Activated T-cell treated with anti-CD3 and anti-CD28 coated beads, Interleukin-2, amount 50 U/mL, for 4 hours (primary cell): ENCODE data around the gene KCNMB2. TPM values are rescaled to one million over a fixed set of nuclear protein-coding genes. Genes with fewer than 3 reads are reported as not detected.
"Not testable (repeated sequence)": the region's sequence is repeated elsewhere in the genome, so short reads cannot be mapped to it uniquely, and the experiment has no call there.

Experiments used
- ATAC-seq, 2 donors: fragments of 200-7000 bp; cut with Tn5 transposase; one replicate each; pipeline ENCODE4 v1.10.0; 2021
- DNase-seq: peaks from one replicate; pipeline ENCODE4 v3.0.0-alpha.2; 2020
- H3K27me3 Mint-ChIP-seq: one replicate; pipeline ENCODE4 v1.8.0; 2021; ENCODE audit warnings: low read depth, mixed read lengths
- H3K36me3 Mint-ChIP-seq: one replicate; pipeline ENCODE4 v1.8.0; 2022; ENCODE audit warnings: mixed read lengths; ENCODE audit not compliant: insufficient read depth
- H3K4me1 Mint-ChIP-seq: one replicate; pipeline ENCODE4 v1.8.0; 2021; ENCODE audit warnings: low read depth, mixed read lengths
- H3K4me3 Mint-ChIP-seq: one replicate; pipeline ENCODE4 v1.8.0; 2021; ENCODE audit warnings: mild to moderate bottlenecking, moderate library complexity, mixed read lengths
- H3K9me3 Mint-ChIP-seq: one replicate; pipeline ENCODE4 v1.8.0; 2021; ENCODE audit warnings: mixed read lengths
- total RNA-seq, 3 donors: library from RNA; stranded (reverse); gene quantifications; one replicate each; pipeline ENCODE4 v1.2.1, GENCODE V29; 2021

The KCNMB2 gene
- total RNA-seq, 3 donors from 2014 or later: not detected

- ATAC-seq (no peak), DNase-seq (no peak)
- Mint-ChIP-seq H3K27me3 (peaks cover 2% of the 10 kb centered on the region), H3K36me3 (no peaks in the 10 kb centered on the region), H3K9me3 (no peaks in the 10 kb centered on the region), H3K4me1 (no peaks in the 10 kb centered on the region), H3K4me3 (no peak overlapping the region)
Observed at GRCh38 chr3:178849199-178849910, 313.1 kb downstream of the KCNMB2 start.

- DNase-seq (no peak), ATAC-seq (no peak)
- Mint-ChIP-seq H3K9me3 (no peaks in the 10 kb centered on the region), H3K36me3 (no peaks in the 10 kb centered on the region), H3K4me3 (no peak overlapping the region), H3K27me3 (peaks cover 2% of the 10 kb centered on the region), H3K4me1 (no peaks in the 10 kb centered on the region)
Observed at GRCh38 chr3:178850450-178851190, 314.4 kb downstream of the KCNMB2 start.

GRCh38 chr3:178851564-178851963 is 315.3 kb downstream of the KCNMB2 start:
- H3K36me3 Mint-ChIP-seq: no peaks in the 10 kb centered on the region
- peaks cover 6% of the 10 kb centered on the region for H3K27me3 Mint-ChIP-seq
- DNase-seq (no peak), ATAC-seq (no peak)
- no peaks in the 10 kb centered on the region for H3K4me1 Mint-ChIP-seq
- no peaks in the 10 kb centered on the region for H3K9me3 Mint-ChIP-seq
- no peak overlapping the region for H3K4me3 Mint-ChIP-seq

- no peaks in the 10 kb centered on the region for H3K36me3 Mint-ChIP-seq
- ATAC-seq: no peak
- no peaks in the 10 kb centered on the region for H3K4me1 Mint-ChIP-seq
- peaks cover 4% of the 10 kb centered on the region for H3K27me3 Mint-ChIP-seq
- no peak overlapping the region for H3K4me3 Mint-ChIP-seq
- DNase-seq: no peak
- H3K9me3 Mint-ChIP-seq: peaks cover 5% of the 10 kb centered on the region
Observed at GRCh38 chr3:178856804-178857203, 320.6 kb downstream of the KCNMB2 start.

GRCh38 chr3:178859386-178859785 is 323.1 kb downstream of the KCNMB2 start:
- H3K4me3 Mint-ChIP-seq: no peak overlapping the region
- no peaks in the 10 kb centered on the region for H3K4me1 Mint-ChIP-seq

GRCh38 chr3:178859900-178860436 is 323.7 kb downstream of the KCNMB2 start:
- not testable (repeated sequence) for ATAC-seq, H3K36me3 Mint-ChIP-seq, H3K9me3 Mint-ChIP-seq, H3K27me3 Mint-ChIP-seq, DNase-seq, H3K4me1 Mint-ChIP-seq, H3K4me3 Mint-ChIP-seq

More at GRCh38 chr3:178859386-178859785, 323.1 kb downstream of the KCNMB2 start:
- DNase-seq (no peak), ATAC-seq (no peak)
- Mint-ChIP-seq H3K27me3 (peaks cover 4% of the 10 kb centered on the region), H3K9me3 (peaks cover 5% of the 10 kb centered on the region), H3K36me3 (no peaks in the 10 kb centered on the region)

GRCh38 chr3:178868681-178869080 is 332.4 kb downstream of the KCNMB2 start:
- Mint-ChIP-seq H3K36me3 (no peaks in the 10 kb centered on the region), H3K9me3 (no peaks in the 10 kb centered on the region), H3K4me1 (no peaks in the 10 kb centered on the region), H3K27me3 (no peaks in the 10 kb centered on the region), H3K4me3 (no peak overlapping the region)
- DNase-seq: no peak
- ATAC-seq: no peak

- ATAC-seq: no peak
- Mint-ChIP-seq H3K27me3 (no peaks in the 10 kb centered on the region), H3K36me3 (no peaks in the 10 kb centered on the region), H3K9me3 (no peaks in the 10 kb centered on the region), H3K4me1 (no peaks in the 10 kb centered on the region), H3K4me3 (no peak overlapping the region)
- DNase-seq: no peak
Observed at GRCh38 chr3:178870085-178870484, 333.8 kb downstream of the KCNMB2 start.

- no peak for DNase-seq
- H3K4me1 Mint-ChIP-seq: no peaks in the 10 kb centered on the region
- H3K4me3 Mint-ChIP-seq: no peak overlapping the region
- no peaks in the 10 kb centered on the region for H3K27me3 Mint-ChIP-seq
- no peak for ATAC-seq
- H3K9me3 Mint-ChIP-seq: no peaks in the 10 kb centered on the region
- H3K36me3 Mint-ChIP-seq: no peaks in the 10 kb centered on the region
Observed at GRCh38 chr3:178875157-178875556, 338.9 kb downstream of the KCNMB2 start.

- Mint-ChIP-seq H3K27me3 (no peaks in the 10 kb centered on the region), H3K4me1 (no peaks in the 10 kb centered on the region), H3K36me3 (no peaks in the 10 kb centered on the region), H3K9me3 (no peaks in the 10 kb centered on the region), H3K4me3 (no peak overlapping the region)
- no peak for ATAC-seq
- no peak for DNase-seq
Observed at GRCh38 chr3:178875836-178876235, 339.6 kb downstream of the KCNMB2 start.

- peaks cover 3% of the 10 kb centered on the region for H3K27me3 Mint-ChIP-seq
- no peaks in the 10 kb centered on the region for H3K4me1 Mint-ChIP-seq
- ATAC-seq: no peak
- H3K9me3 Mint-ChIP-seq: peaks cover 8% of the 10 kb centered on the region
- DNase-seq: no peak
- H3K36me3 Mint-ChIP-seq: no peaks in the 10 kb centered on the region
- no peak overlapping the region for H3K4me3 Mint-ChIP-seq
Observed at GRCh38 chr3:178880274-178880673, 344.0 kb downstream of the KCNMB2 start.
